Measurements from ENCODE around the gene ASPSCR1.

The ASPSCR1 gene

DNA sequence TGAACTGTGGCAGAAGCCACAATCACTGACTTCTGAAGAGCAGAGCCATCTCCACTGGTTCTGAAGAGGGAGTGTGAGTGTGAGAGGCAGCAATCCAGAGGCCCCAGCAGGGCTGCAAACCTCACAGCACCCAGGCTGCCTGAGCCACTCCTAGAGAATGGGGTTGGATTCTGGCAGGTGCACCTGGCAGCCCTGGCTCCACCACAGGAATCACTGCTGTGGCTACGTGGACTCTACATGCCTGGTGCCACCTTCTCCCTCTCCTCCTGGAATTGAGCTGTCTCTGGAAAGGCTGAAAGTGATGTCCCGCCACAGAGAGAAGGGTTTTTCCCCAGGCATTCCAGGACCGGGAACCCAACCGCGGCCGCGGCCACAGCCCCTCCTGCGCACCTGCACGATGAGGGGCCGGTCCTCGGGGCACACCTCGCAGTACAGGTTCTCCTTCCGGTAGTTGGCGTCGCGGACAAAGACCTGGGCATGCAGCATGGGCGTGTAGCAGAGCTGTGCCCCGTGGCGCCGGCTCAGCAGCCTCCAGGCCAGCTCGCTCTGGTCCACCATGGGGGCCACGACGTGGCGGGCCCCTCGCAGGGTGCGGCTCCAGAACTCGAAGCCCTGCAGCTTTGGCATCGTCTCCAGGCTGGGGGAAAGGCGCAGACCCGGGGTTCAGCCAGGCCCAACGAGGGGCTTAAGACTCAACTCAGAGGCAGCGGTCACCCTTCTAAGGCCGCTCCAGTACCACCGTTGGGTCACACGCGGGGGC, 87.2 kb downstream of the ASPSCR1 start:
- Histone ChIP-seq H3K27ac (ENCODE audit: low read length, poor library complexity, severe bottlenecking) (no peak overlapping the region), H3K14ac (ENCODE audit: low read length in 2 of 2) (peak overlapping the region in 1 of 2 experiments; percentile 79), H3K18ac (ENCODE audit: low read depth in 1 of 2, low read length in 2 of 2) (peak overlapping the region in 1 of 2 experiments; percentile 73), H2AK5ac (ENCODE audit: low read length, severe bottlenecking) (no peak overlapping the region), H3K9me3 (ENCODE audit: control insufficient read depth, low read length) (no peaks in the 10 kb centered on the region), H2BK5ac (ENCODE audit: low read depth, low read length, poor library complexity, severe bottlenecking) (no peak overlapping the region), H3K4me2 (ENCODE audit: low read length, poor library complexity, severe bottlenecking) (peak overlapping the region; percentile 96), H2BK15ac (ENCODE audit: low read depth, poor library complexity, severe bottlenecking) (no peak overlapping the region), H3K36me3 (ENCODE audit: control insufficient read depth in 1 of 2, insufficient read depth in 2 of 2, low read depth in 1 of 2, low read length in 2 of 2) (peaks cover 38 to 48% of the 10 kb centered on the region in 2 experiments), H3K4me1 (ENCODE audit: control insufficient read depth, insufficient read depth, low read depth, low read length) (peaks cover 24% of the 10 kb centered on the region), H2AFZ (ENCODE audit: low read depth, low read length) (peak overlapping the region; percentile 95), H3K4ac (ENCODE audit: low read depth in 1 of 2, low read length in 2 of 2) (peak overlapping the region in 1 of 2 experiments; percentile 86), H4K91ac (ENCODE audit: low read length) (no peak overlapping the region), H3K79me1 (replicated peaks; ENCODE audit: low read length, poor library complexity, severe bottlenecking) (peaks cover 15% of the 10 kb centered on the region), H4K8ac (ENCODE audit: low read length) (peak overlapping the region; percentile 88), H3K23ac (ENCODE audit: low read length in 2 of 2) (peak overlapping the region in 1 of 2 experiments; percentile 24), H2BK120ac (ENCODE audit: low read depth, low read length) (no peak overlapping the region), H2BK12ac (ENCODE audit: low read length in 2 of 2) (peak overlapping the region in 1 of 2 experiments; percentile 11), H3K9ac (ENCODE audit: low read length) (peak overlapping the region; percentile 92), H3K4me3 (ENCODE audit: insufficient read depth in 1 of 2, low read depth in 1 of 2, low read length in 2 of 2) (peak overlapping the region; percentile 81 to 89), H3K27me3 (ENCODE audit: control insufficient read depth in 1 of 2, insufficient read depth in 1 of 2, low read length in 2 of 2) (no peaks in the 10 kb centered on the region)
- no peak for DNase-seq
- 60% methylated on average over 35 of the region's 36 CpGs for WGBS

DNA sequence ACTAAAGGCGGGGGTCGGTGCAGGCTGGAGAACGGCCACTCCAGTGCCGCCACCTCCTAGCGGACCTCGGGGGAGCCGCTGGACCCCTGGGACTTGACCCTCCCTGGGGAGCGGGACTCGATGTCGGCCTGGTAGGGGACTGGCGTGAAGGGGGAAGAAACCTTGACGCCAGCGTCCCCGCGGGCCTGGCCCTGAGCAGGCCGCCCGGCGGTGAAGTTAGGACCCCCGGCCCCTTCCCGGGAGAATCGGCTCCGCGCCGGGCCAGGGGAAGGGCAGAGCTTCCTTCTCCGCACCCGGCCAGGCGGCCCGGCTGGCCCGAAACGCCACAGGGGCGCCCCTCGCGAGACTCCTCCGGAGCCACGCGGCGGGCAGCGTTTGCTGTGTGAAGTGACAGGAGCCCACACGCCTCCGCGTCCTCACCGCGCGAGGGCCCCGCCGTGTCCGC, 87.8 kb downstream of the ASPSCR1 start:
- H3K36me3 ChIP-seq (ENCODE audit: control insufficient read depth in 1 of 2, insufficient read depth in 2 of 2, low read depth in 1 of 2, low read length in 2 of 2), result peaks cover 32 to 42% of the 10 kb centered on the region in 2 experiments
- no peak overlapping the region for H2BK15ac ChIP-seq (ENCODE audit: low read depth, poor library complexity, severe bottlenecking)

DNA sequence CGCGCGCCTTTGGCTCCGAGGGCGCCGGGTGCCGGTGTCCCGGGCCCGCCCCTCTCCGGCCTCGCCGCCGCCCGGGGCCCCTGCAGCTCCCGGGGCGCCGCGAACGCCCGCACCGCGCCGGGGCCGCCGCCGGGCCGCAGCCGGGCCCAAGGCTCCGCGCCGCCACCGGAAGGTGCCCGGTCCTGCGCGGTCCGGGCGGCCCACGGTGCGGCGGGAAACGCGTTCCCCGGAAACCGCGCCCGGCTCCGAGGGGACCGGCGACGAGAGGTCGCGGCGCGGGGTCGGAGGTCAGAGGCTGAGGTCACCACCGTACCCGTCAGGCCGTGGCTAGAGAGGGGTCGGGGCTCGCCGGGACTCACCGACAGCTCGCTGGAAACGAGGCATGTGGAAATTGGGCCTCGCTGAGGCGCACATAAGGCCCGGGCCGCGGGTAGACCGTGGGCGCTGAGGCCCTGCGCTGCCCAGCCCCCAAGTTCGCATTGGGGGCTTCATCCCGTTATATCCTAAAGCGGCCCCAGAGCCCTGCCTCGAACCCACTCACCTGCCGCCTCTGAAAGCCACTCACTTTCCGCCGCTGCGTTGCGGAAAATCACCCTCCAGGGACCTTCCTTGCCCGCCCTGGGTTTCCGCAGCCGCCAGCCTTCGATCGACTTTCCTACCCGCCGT, 88.3 kb downstream of the ASPSCR1 start, which contains the start of gene DUS1L:
Gene DUS1L, minus strand, starts transcription at position 167 of the 666 bp plus-strand sequence. CDS start 745 bp downstream, outside the sequence.
- peak within 1 kb of the TSS; percentile 100 for H2AFZ ChIP-seq (ENCODE audit: low read depth, low read length)
- no peaks in the 10 kb centered on the region for H3K27me3 ChIP-seq (ENCODE audit: control insufficient read depth in 1 of 2, insufficient read depth in 1 of 2, low read length in 2 of 2)
- no peak within 1 kb of the TSS for H2AK5ac ChIP-seq (ENCODE audit: low read length, severe bottlenecking)
- peak within 1 kb of the TSS; percentile 100 for H4K8ac ChIP-seq (ENCODE audit: low read length)
- no peak within 1 kb of the TSS for H3K27ac ChIP-seq (ENCODE audit: low read length, poor library complexity, severe bottlenecking)
- H3K18ac ChIP-seq (ENCODE audit: low read depth in 1 of 2, low read length in 2 of 2), result peak within 1 kb of the TSS; percentile 88 to 95
- 14% methylated on average over 77 of the region's 88 CpGs for WGBS
- H3K23ac ChIP-seq (ENCODE audit: low read length in 2 of 2), result peak within 1 kb of the TSS in 1 of 2 experiments; percentile 65
- H3K9me3 ChIP-seq (ENCODE audit: control insufficient read depth, low read length), result no peaks in the 10 kb centered on the region
- peak within 1 kb of the TSS in 1 of 2 experiments; percentile 38 for H2BK12ac ChIP-seq (ENCODE audit: low read length in 2 of 2)
- peak within 1 kb of the TSS; percentile 54 for H2BK120ac ChIP-seq (ENCODE audit: low read depth, low read length)
- peak within 1 kb of the TSS; percentile 81 to 89 for H3K4me3 ChIP-seq (ENCODE audit: insufficient read depth in 1 of 2, low read depth in 1 of 2, low read length in 2 of 2)
- H3K9ac ChIP-seq (ENCODE audit: low read length), result peak within 1 kb of the TSS; percentile 92
- H3K4me1 ChIP-seq (ENCODE audit: control insufficient read depth, insufficient read depth, low read depth, low read length), result peaks cover 24% of the 10 kb centered on the region
- H3K4ac ChIP-seq (ENCODE audit: low read depth in 1 of 2, low read length in 2 of 2), result peak within 1 kb of the TSS; percentile 86 to 92
- no peak within 1 kb of the TSS for H2BK15ac ChIP-seq (ENCODE audit: low read depth, poor library complexity, severe bottlenecking)
- peak within 1 kb of the TSS in 1 of 2 experiments; percentile 79 for H3K14ac ChIP-seq (ENCODE audit: low read length in 2 of 2)
- H3K36me3 ChIP-seq (ENCODE audit: control insufficient read depth in 1 of 2, insufficient read depth in 2 of 2, low read depth in 1 of 2, low read length in 2 of 2), result peaks cover 27 to 37% of the 10 kb centered on the region in 2 experiments
- peaks cover 13% of the 10 kb centered on the region for H3K79me1 ChIP-seq (replicated peaks; ENCODE audit: low read length, poor library complexity, severe bottlenecking)
- H2BK5ac ChIP-seq (ENCODE audit: low read depth, low read length, poor library complexity, severe bottlenecking), result no peak within 1 kb of the TSS
- H4K91ac ChIP-seq (ENCODE audit: low read length), result peak within 1 kb of the TSS; percentile 90
- H3K4me2 ChIP-seq (ENCODE audit: low read length, poor library complexity, severe bottlenecking), result peak within 1 kb of the TSS; percentile 96
- peak; percentile 41 for DNase-seq

More for the DNA sequence above, 87.8 kb downstream of the ASPSCR1 start:
- H3K18ac ChIP-seq (ENCODE audit: low read depth in 1 of 2, low read length in 2 of 2), result peak overlapping the region; percentile 73 to 82
- H4K8ac ChIP-seq (ENCODE audit: low read length), result peak overlapping the region; percentile 88
- peaks cover 24% of the 10 kb centered on the region for H3K4me1 ChIP-seq (ENCODE audit: control insufficient read depth, insufficient read depth, low read depth, low read length)
- peak overlapping the region in 1 of 2 experiments; percentile 65 for H3K23ac ChIP-seq (ENCODE audit: low read length in 2 of 2)
- H3K4ac ChIP-seq (ENCODE audit: low read depth in 1 of 2, low read length in 2 of 2), result peak overlapping the region; percentile 86 to 92
- H2BK12ac ChIP-seq (ENCODE audit: low read length in 2 of 2), result peak overlapping the region in 1 of 2 experiments; percentile 11
- H3K4me2 ChIP-seq (ENCODE audit: low read length, poor library complexity, severe bottlenecking), result peak overlapping the region; percentile 96
- peak overlapping the region; percentile 24 for H2BK120ac ChIP-seq (ENCODE audit: low read depth, low read length)
- H2BK5ac ChIP-seq (ENCODE audit: low read depth, low read length, poor library complexity, severe bottlenecking), result no peak overlapping the region
- H2AFZ ChIP-seq (ENCODE audit: low read depth, low read length), result peak overlapping the region; percentile 95
- H3K27me3 ChIP-seq (ENCODE audit: control insufficient read depth in 1 of 2, insufficient read depth in 1 of 2, low read length in 2 of 2), result no peaks in the 10 kb centered on the region
- H3K14ac ChIP-seq (ENCODE audit: low read length in 2 of 2), result peak overlapping the region in 1 of 2 experiments; percentile 79
- DNase-seq, result peak; percentile 55
- H3K27ac ChIP-seq (ENCODE audit: low read length, poor library complexity, severe bottlenecking), result no peak overlapping the region
- under 1% methylated on average over 27 of the region's 47 CpGs for WGBS
- no peaks in the 10 kb centered on the region for H3K9me3 ChIP-seq (ENCODE audit: control insufficient read depth, low read length)
- H4K91ac ChIP-seq (ENCODE audit: low read length), result peak overlapping the region; percentile 28
- H3K79me1 ChIP-seq (replicated peaks; ENCODE audit: low read length, poor library complexity, severe bottlenecking), result peaks cover 15% of the 10 kb centered on the region
- H3K9ac ChIP-seq (ENCODE audit: low read length), result peak overlapping the region; percentile 92
- no peak overlapping the region for H2AK5ac ChIP-seq (ENCODE audit: low read length, severe bottlenecking)
- H3K4me3 ChIP-seq (ENCODE audit: insufficient read depth in 1 of 2, low read depth in 1 of 2, low read length in 2 of 2), result peak overlapping the region; percentile 81 to 89

Data from mesenchymal stem cell (in vitro differentiated cells and primary cell).